ENCODE measurements around the gene ILK.
A peak's percentile ranks its signal among the peaks of the same experiment; 100 is the strongest.

Gene ILK

GRCh38 chr11:6638429-6638828 lies 34.9 kb downstream of the ILK start:
- no peak for DNase-seq

- DNase-seq: no peak
Observed at GRCh38 chr11:6640036-6640984, 36.7 kb downstream of the ILK start.

GRCh38 chr11:6640985-6641701 lies 37.6 kb downstream of the ILK start:
- DNase-seq: no peak

- DNase-seq: no peak
Observed at GRCh38 chr11:6642957-6643356, 39.4 kb downstream of the ILK start.

GRCh38 chr11:6646071-6646470 lies 42.5 kb downstream of the ILK start:
- no peak for DNase-seq

GRCh38 chr11:6646576-6646917 lies 43.0 kb downstream of the ILK start:
- no peak for DNase-seq

GRCh38 chr11:6646918-6647679 lies 43.5 kb downstream of the ILK start:
- DNase-seq: no peak

GRCh38 chr11:6647836-6648235 lies 44.3 kb downstream of the ILK start:
- DNase-seq: no peak

- DNase-seq: no peak
Observed at GRCh38 chr11:6648501-6648900, 44.9 kb downstream of the ILK start.

GRCh38 chr11:6650104-6650503 lies 46.5 kb downstream of the ILK start:
- no peak for DNase-seq

GRCh38 chr11:6650980-6651379 lies 47.4 kb downstream of the ILK start:
- peak; percentile 34 for DNase-seq

GRCh38 chr11:6652182-6652581 lies 48.6 kb downstream of the ILK start:
- no peak for DNase-seq

GRCh38 chr11:6653097-6653496 lies 49.5 kb downstream of the ILK start:
- no peak for DNase-seq

- DNase-seq: no peak
Observed at GRCh38 chr11:6653656-6654055, 50.1 kb downstream of the ILK start.

- no peak for DNase-seq
Observed at GRCh38 chr11:6654281-6655019, 50.9 kb downstream of the ILK start.

GRCh38 chr11:6655020-6655789 lies 51.6 kb downstream of the ILK start:
- peak; percentile 47 for DNase-seq

GRCh38 chr11:6655790-6656583 lies 52.4 kb downstream of the ILK start, which contains the start of gene DCHS1:
DCHS1 (minus strand) TSS chr11:6655809; CDS start chr11:6641613, 14,196 bp downstream.
- DNase-seq: no peak

- no peak for DNase-seq
Observed at GRCh38 chr11:6656584-6656915, 53.0 kb downstream of the ILK start.

- DNase-seq: no peak
Observed at GRCh38 chr11:6656936-6657335, 53.4 kb downstream of the ILK start.

GRCh38 chr11:6657346-6657745 lies 53.8 kb downstream of the ILK start:
- no peak for DNase-seq

GRCh38 chr11:6658647-6659046 lies 55.1 kb downstream of the ILK start:
- no peak for DNase-seq
